Measurements from ENCODE around the gene GEMIN4. TPM values are rescaled to one million over a fixed set of nuclear protein-coding genes. Genes with fewer than 3 reads are reported as not detected.
"Not testable (repeated sequence)": the region's sequence is repeated elsewhere in the genome, so short reads cannot be mapped to it uniquely, and the experiment has no call there.

GEMIN4 gene
- total RNA-seq, 1 experiment from 2014 or later, result 13.4 TPM

DNA sequence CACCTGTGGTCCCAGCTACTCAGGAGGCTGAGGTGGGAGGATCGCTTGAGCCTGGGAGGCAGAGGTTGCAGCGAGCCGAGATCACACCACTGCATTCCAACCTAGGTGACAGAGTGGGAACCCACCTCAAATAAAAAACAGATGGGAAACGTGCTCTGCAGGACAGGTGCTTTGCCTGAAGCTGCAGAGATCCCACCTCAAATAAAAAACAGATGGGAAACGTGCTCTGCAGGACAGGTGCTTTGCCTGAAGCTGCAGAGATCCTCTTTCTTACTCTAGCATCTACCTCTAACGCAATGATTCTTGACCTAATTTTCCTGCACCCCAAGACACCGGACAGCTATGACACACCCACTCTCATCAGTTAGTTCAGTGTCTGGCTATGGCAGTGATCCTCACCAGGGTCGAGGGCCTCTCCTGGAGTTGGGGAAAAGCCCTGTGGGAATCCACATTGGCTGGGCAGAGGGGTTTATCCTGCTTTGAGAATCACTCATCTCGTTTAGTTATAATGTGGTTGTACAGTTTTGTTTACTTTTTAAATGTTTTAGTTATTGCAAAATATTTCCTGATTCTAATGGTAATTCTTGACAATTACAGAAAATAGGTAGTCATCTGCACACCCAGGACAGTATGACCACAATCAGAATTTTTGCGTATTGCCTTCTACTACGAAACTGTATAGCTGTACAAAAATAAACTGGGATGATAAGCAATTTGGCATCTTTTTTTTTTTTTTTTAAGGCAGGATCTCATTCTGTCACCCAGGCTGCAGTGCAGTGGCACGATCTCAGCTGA lies 48.8 kb downstream of the GEMIN4 start:
- DNase-seq (ENCODE audit: low read depth), result no peak

GRCh38 chr17:700504-701094 lies 51.5 kb downstream of the GEMIN4 start:
- DNase-seq (ENCODE audit: low read depth), result peak; percentile 42

- DNase-seq (ENCODE audit: low read depth), result no peak
Observed at GRCh38 chr17:699345-699744, 52.7 kb downstream of the GEMIN4 start.

DNA sequence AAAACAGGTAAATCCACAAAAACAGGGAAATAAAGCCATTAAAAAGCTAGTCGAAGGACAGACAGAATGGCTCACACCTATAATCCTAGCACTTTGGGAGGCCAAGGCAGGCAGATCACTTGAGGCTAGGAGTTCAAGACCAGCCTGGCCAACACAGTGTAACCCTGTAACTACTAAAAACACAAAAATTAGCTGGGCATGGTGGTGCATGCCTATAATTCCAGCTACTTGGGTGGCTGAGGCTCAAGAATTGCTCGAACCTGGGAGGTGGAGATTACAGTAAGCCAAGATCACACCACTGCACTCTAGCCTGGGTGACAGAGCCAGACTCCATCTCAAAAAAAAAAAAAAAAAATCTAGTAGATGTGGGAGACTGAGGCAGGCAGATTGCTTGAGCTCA lies 54.0 kb downstream of the GEMIN4 start:
- not testable (repeated sequence) for DNase-seq (ENCODE audit: low read depth)

DNA sequence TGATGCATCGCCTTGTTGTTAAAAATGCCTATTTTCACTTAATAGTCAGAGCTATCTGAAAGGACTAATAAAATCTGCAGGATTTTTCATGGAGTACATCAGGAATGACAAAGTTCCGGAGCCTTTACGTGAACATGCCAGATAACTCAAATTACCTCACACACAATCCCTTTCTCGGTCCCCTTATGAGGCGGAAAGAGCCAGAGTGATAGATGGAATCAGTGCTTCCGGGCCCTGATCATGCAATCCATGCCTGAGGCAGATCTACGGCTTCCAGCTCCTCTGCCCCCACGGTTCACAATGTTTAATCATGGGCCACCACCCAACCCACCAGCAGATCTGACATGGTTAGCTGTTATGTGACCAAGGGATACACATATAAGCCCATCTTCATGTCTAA lies 54.4 kb downstream of the GEMIN4 start:
- DNase-seq (ENCODE audit: low read depth), result no peak

- DNase-seq (ENCODE audit: low read depth), result peak; percentile 34
Observed at GRCh38 chr17:696369-696768, 55.7 kb downstream of the GEMIN4 start.

Other genes with a start within 250 kb of the GEMIN4 start
- 6.7 and 10.1 TPM in 2 replicates for gene VPS53, start 37.4 kb downstream of the GEMIN4 start, total RNA-seq (2014; rRNA removed; shearing (Covaris generic))
- gene TLCD3A, start 19.7 kb downstream of the GEMIN4 start, total RNA-seq (2014; rRNA removed; shearing (Covaris generic)), result 32.8 and 37.1 TPM in 2 replicates
- 84.3 and 116 TPM in 2 replicates for gene GLOD4, start 30.0 kb upstream of the GEMIN4 start, total RNA-seq (2014; rRNA removed; shearing (Covaris generic))
- 12.1 and 19.2 TPM in 2 replicates for gene MRM3, start 30.1 kb upstream of the GEMIN4 start, total RNA-seq (2014; rRNA removed; shearing (Covaris generic))
- gene NXN, start 227.5 kb upstream of the GEMIN4 start, total RNA-seq (2014; rRNA removed; shearing (Covaris generic)), result 22.6 and 32.8 TPM in 2 replicates
- 19.2 and 19.5 TPM in 2 replicates for gene TIMM22, start 244.9 kb upstream of the GEMIN4 start, total RNA-seq (2014; rRNA removed; shearing (Covaris generic))

Data from M059J (cell line).